HepG2 (cell line): ENCODE results near the gene FUT8.

ENCODE experiments used
- EZH2 ChIP-seq: conservative IDR thresholded peaks from 2 replicates; pipeline ENCODE4 v1.6.1; 2012; ENCODE audit warnings: mild to moderate bottlenecking, low read depth, low read length, moderate library complexity
- FOXK1 ChIP-seq: sonication (generic); formaldehyde crosslinking; IDR thresholded peaks from 2 replicates; pipeline ENCODE4 v1.4.0; 2020; ENCODE audit warnings: low read depth, missing genetic modification reagents, borderline replicate concordance
- GTF3A ChIP-seq: sonication (generic); formaldehyde crosslinking; conservative IDR thresholded peaks from 2 replicates; pipeline ENCODE4 v1.4.0; 2020; ENCODE audit warnings: mild to moderate bottlenecking, missing genetic modification reagents
- PHF8 ChIP-seq: sonication (generic); formaldehyde crosslinking; IDR thresholded peaks from 2 replicates; pipeline ENCODE4 v1.5.0; 2020; ENCODE audit warnings: missing genetic modification reagents
- POLR2A ChIP-seq, 2 experiments: IDR thresholded peaks; 2 replicates each; pipeline ENCODE4 v1.6.1; 2011; ENCODE audit warnings: low read depth in 2 of 2, low read length in 2 of 2, mild to moderate bottlenecking in 1 of 2, moderate library complexity in 1 of 2; ENCODE audit not compliant: insufficient read depth in 1 of 2
- RFXAP ChIP-seq: sonication (generic); formaldehyde crosslinking; IDR thresholded peaks from 2 replicates; pipeline ENCODE4 v1.4.0; 2020; ENCODE audit warnings: missing genetic modification reagents, borderline replicate concordance
- TARDBP ChIP-seq: sonication (generic); formaldehyde crosslinking; IDR thresholded peaks from 2 replicates; pipeline ENCODE4 v1.8.0; 2022; ENCODE audit warnings: mild to moderate bottlenecking, missing genetic modification reagents
- TF ChIP-seq, protein P1 (sequence below): sonication (generic); formaldehyde crosslinking; IDR thresholded peaks from 2 replicates; pipeline ENCODE4 v1.5.0; 2020; ENCODE audit warnings: mild to moderate bottlenecking, missing genetic modification reagents, moderate library complexity

DNA sequence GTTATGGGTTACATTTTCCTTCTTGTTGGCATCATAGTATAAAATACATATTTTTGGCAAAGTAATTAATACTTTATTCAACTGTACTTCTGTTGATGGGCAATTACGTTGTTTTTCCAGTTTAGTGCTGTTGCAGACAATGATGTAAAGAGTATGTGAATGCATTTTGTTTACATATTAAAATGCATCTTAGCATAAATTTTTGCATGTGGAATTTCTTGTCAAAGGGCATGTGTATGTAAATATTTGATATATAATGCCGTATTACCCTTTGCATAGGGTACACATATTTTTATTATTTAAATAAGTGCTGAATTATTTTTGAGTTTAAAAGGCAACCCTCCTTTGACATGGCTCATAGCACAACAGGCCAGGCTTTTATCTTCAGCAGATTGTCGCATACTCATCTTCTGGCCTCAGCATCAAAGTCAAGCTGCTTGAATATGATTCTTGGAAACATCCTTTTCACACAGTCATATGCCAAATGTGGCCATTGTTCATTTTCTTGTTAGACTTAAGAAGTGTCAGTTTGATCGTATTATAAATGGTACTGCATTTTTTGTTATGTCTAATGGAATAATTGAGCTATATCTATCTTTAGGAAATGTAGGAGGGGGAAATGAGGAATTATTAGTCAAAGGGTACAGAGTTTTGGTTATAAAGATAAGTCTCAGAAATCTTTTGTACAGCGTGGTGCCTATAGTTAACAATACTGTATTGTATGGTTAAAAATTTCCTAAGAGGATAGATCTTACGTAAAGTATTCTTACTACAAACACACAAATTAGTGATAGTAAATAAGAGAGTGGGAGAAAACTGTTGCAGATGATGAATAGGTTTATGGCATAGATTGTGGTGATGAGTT lies 138.5 kb downstream of the FUT8 start:
- TF ChIP-seq TARDBP (CRISPR knock-in tag) (no peak), FOXK1 (CRISPR knock-in tag) (no peak), RFXAP (CRISPR knock-in tag) (no peak), GTF3A (CRISPR knock-in tag) (no peak), POLR2A (IDR thresholded peaks at IDR 0.05; ENCODE audit: insufficient read depth in 1 of 2, low read depth in 2 of 2, low read length in 2 of 2) (no peak), PHF8 (no peak), EZH2 (no peak)
- TF ChIP-seq, protein P1, sequence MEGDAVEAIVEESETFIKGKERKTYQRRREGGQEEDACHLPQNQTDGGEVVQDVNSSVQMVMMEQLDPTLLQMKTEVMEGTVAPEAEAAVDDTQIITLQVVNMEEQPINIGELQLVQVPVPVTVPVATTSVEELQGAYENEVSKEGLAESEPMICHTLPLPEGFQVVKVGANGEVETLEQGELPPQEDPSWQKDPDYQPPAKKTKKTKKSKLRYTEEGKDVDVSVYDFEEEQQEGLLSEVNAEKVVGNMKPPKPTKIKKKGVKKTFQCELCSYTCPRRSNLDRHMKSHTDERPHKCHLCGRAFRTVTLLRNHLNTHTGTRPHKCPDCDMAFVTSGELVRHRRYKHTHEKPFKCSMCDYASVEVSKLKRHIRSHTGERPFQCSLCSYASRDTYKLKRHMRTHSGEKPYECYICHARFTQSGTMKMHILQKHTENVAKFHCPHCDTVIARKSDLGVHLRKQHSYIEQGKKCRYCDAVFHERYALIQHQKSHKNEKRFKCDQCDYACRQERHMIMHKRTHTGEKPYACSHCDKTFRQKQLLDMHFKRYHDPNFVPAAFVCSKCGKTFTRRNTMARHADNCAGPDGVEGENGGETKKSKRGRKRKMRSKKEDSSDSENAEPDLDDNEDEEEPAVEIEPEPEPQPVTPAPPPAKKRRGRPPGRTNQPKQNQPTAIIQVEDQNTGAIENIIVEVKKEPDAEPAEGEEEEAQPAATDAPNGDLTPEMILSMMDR (CRISPR knock-in tag): no peak
